IgD-negative memory B cell (primary cell): Measurements from ENCODE around the gene HSPA14. TPM values are rescaled to one million over a fixed set of nuclear protein-coding genes. Genes with fewer than 3 reads are reported as not detected.
"Not testable (repeated sequence)": the region's sequence is repeated elsewhere in the genome, so short reads cannot be mapped to it uniquely, and the experiment has no call there.

Experiments
- H3K27ac Mint-ChIP-seq, 3 donors: one replicate each; pipeline ENCODE4 v1.8.0; 2020 to 2022; ENCODE audit warnings: mild to moderate bottlenecking in 3 of 3, mixed read lengths in 3 of 3, moderate library complexity in 1 of 3
- H3K27me3 Mint-ChIP-seq: one replicate; pipeline ENCODE4 v1.8.0; 2021; ENCODE audit warnings: mixed read lengths
- H3K36me3 Mint-ChIP-seq: one replicate; pipeline ENCODE4 v1.8.0; 2020; ENCODE audit warnings: mild to moderate bottlenecking, mixed read lengths
- H3K4me1 Mint-ChIP-seq, 3 donors: one replicate each; pipeline ENCODE4 v1.8.0; 2020 to 2022; ENCODE audit warnings: mixed read lengths in 3 of 3, mild to moderate bottlenecking in 1 of 3
- H3K4me3 Mint-ChIP-seq, 4 donors: one replicate each; pipeline ENCODE4 v1.8.0; 2020 to 2022; ENCODE audit warnings: mild to moderate bottlenecking in 4 of 4, mixed read lengths in 4 of 4, moderate library complexity in 3 of 4
- H3K9me3 Mint-ChIP-seq, 3 donors: one replicate each; pipeline ENCODE4 v1.8.0; 2020 to 2021; ENCODE audit warnings: mixed read lengths in 3 of 3, mild to moderate bottlenecking in 1 of 3
- polyA plus RNA-seq: library from polyadenylated mRNA; unstranded; fragments of 300-500 nt; fragmentation: Illumina TruSeq; gene quantifications from one replicate; pipeline ENCODE4 v1.2.3, GENCODE V29; 2021

HSPA14 gene
- polyA plus RNA-seq, 1 donor from 2014 or later: 11.3 TPM

DNA sequence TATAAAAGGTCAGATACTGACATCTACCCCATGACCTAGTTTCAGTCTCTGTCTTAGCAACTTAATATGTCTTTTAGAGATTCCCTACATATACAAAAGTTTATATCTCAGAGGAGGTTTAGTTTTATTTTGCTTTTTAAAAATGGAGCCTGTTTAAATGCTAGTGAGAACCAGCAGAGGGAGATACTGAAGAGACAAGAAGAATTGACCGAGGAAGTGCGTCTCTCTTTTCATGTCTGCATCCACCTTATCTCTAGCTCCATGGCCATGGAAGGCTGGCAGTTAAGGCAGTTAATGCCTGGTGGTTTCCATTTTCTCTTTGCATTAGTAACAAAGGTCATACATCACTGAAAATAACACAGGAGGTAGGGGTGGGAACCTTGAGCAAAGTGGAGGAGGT, 51.2 kb downstream of the HSPA14 start:
- Mint-ChIP-seq H3K4me1 (peaks cover 3 to 5% (median 4%) of the 10 kb centered on the region in 3 donors), H3K4me3 (no peak overlapping the region), H3K27me3 (no peaks in the 10 kb centered on the region), H3K27ac (peak overlapping the region in 1 of 3 donors; percentile 3), H3K36me3 (no peaks in the 10 kb centered on the region), H3K9me3 (no peaks in the 10 kb centered on the region)

DNA sequence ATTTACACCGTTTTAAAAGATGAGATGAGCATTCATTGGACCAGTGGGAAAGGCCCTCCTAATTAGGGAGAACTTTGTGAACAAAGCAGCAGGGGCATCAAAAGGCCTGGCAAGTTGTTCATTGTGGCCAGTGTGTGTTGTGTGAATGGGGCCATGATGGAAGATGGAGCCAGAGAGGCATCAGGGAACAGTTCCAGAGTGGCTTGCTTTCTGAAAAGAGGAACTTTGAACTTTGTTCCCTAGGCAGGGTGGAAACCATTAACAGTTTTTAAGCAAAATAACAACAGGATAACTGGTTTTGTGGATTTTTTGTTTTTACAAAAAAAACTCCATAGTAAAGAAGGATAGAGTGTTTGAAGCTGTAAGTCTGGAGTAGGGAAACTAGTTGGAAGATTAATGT, 53.0 kb downstream of the HSPA14 start:
- Mint-ChIP-seq H3K27me3 (no peaks in the 10 kb centered on the region), H3K36me3 (no peaks in the 10 kb centered on the region), H3K4me3 (no peak overlapping the region), H3K9me3 (no peaks in the 10 kb centered on the region), H3K4me1 (peaks cover 3 to 5% (median 4%) of the 10 kb centered on the region in 3 donors), H3K27ac (no peak overlapping the region)

GRCh38 chr10:14904316-14904732, 66.2 kb downstream of the HSPA14 start:
- no peaks in the 10 kb centered on the region for H3K9me3 Mint-ChIP-seq
- peak overlapping the region in 1 of 3 donors; percentile 50 for H3K27ac Mint-ChIP-seq
- H3K27me3 Mint-ChIP-seq: no peaks in the 10 kb centered on the region
- no peak overlapping the region for H3K4me3 Mint-ChIP-seq
- peaks cover 0 to 7% (median 7%) of the 10 kb centered on the region in 3 donors for H3K4me1 Mint-ChIP-seq
- peaks cover 5% of the 10 kb centered on the region for H3K36me3 Mint-ChIP-seq

DNA sequence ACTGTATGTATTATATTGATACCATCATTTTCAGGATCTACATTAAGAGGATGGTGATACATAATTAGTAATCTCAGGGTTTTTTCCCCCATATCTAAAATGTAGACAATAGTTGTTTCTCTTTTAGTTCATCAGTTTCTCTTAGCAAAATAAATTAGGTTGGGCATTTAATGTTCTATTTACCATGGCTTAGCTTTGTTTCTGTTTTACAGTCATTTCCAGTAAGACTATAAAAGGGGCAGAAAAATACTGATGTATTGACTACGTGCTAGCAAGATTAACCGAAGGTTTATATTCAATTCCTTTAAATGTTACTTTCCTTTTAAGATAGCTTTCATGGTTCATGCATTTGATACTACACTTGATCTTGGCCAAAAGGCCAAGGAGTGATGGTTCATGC, 66.8 kb downstream of the HSPA14 start:
- H3K9me3 Mint-ChIP-seq: no peaks in the 10 kb centered on the region
- no peak overlapping the region for H3K4me3 Mint-ChIP-seq
- H3K27me3 Mint-ChIP-seq: no peaks in the 10 kb centered on the region
- H3K27ac Mint-ChIP-seq: peak overlapping the region in 1 of 3 donors; percentile 27
- peaks cover 0 to 7% (median 7%) of the 10 kb centered on the region in 3 donors for H3K4me1 Mint-ChIP-seq
- H3K36me3 Mint-ChIP-seq: peaks cover 7% of the 10 kb centered on the region

GRCh38 chr10:14905890-14906289, 67.8 kb downstream of the HSPA14 start:
- Mint-ChIP-seq H3K27me3 (no peaks in the 10 kb centered on the region), H3K4me1 (peaks cover 0 to 7% (median 7%) of the 10 kb centered on the region in 3 donors), H3K4me3 (no peak overlapping the region), H3K9me3 (no peaks in the 10 kb centered on the region), H3K36me3 (peaks cover 7% of the 10 kb centered on the region), H3K27ac (peak overlapping the region in 1 of 3 donors; percentile 6)

DNA sequence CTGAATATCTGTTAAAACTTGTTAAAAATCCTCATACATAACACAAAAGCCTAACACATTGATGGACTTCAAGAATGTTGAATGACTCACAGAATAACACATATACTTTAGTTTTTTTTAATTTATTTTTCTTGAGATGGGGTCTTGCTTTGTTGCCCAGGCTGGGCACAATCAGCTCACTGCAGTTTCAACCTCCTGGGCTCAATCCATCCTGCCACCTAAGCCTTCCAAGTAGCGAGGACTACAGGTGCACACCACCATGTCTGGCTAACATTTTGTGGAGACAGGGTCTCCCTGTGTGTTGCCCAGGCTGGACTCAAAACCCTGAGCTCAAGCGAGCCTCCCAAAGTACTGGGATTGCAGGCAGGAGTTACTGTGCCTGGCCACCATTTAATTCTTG, 68.7 kb downstream of the HSPA14 start:
- Mint-ChIP-seq H3K4me1 (peaks cover 0 to 7% (median 7%) of the 10 kb centered on the region in 3 donors), H3K27ac (no peak overlapping the region), H3K9me3 (no peaks in the 10 kb centered on the region), H3K27me3 (no peaks in the 10 kb centered on the region), H3K4me3 (no peak overlapping the region), H3K36me3 (peaks cover 7% of the 10 kb centered on the region)

DNA sequence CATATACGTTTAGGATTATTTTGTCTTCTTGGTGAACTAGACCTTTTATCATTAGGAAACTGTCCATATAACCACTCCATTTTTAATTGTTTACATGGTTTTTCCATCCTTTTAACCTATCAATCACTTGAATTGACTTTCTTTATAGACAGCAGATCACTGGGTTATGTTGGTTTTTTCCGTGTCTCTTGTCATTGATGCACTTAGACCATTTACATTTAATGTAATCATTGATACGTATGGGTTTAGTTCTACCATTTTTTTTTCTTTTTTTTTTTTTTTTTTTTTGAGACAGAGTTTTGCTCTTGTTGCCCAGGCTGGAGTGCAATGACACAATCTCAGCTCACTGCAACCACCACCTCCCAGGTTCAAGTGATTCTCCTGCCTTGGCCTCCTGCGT, 69.5 kb downstream of the HSPA14 start:
- not testable (repeated sequence) for H3K27ac Mint-ChIP-seq, H3K4me3 Mint-ChIP-seq, H3K9me3 Mint-ChIP-seq, H3K27me3 Mint-ChIP-seq, H3K4me1 Mint-ChIP-seq, H3K36me3 Mint-ChIP-seq

DNA sequence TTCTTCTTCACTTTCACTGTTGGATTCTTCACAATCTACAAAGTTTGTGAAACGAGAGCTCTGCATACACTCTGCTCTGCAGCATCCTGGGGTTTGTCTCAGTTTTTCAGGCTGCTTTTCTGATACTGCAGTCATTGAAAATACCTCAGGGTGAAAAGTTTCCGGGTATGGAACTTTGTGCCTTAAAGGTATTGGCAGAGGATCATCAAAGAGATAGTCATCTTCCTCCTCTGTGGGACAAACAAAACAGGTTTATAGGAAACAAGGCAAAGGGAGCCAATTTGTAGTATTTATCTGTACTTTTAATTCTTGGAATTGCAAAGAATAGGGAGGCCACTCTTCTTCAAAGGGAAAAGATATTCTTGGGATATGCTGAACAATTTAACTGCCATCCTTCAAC, 71.0 kb downstream of the HSPA14 start:
- Mint-ChIP-seq H3K9me3 (no peaks in the 10 kb centered on the region), H3K4me3 (peak overlapping the region in 1 of 4 donors; percentile 29), H3K27ac (no peak overlapping the region), H3K4me1 (peaks cover 0 to 13% (median 7%) of the 10 kb centered on the region in 3 donors), H3K27me3 (no peaks in the 10 kb centered on the region), H3K36me3 (peaks cover 11% of the 10 kb centered on the region)

GRCh38 chr10:14910953-14911352, 72.8 kb downstream of the HSPA14 start:
- Mint-ChIP-seq H3K36me3 (peaks cover 11% of the 10 kb centered on the region), H3K27me3 (no peaks in the 10 kb centered on the region), H3K4me3 (no peak overlapping the region), H3K9me3 (no peaks in the 10 kb centered on the region), H3K27ac (no peak overlapping the region), H3K4me1 (peaks cover 1 to 16% (median 7%) of the 10 kb centered on the region in 3 donors)

GRCh38 chr10:14911801-14912200, 73.7 kb downstream of the HSPA14 start:
- no peak overlapping the region for H3K27ac Mint-ChIP-seq
- H3K4me1 Mint-ChIP-seq: peaks cover 4 to 16% (median 7%) of the 10 kb centered on the region in 3 donors
- H3K9me3 Mint-ChIP-seq: peaks cover 0 to 4% (median 2%) of the 10 kb centered on the region in 3 donors
- no peaks in the 10 kb centered on the region for H3K27me3 Mint-ChIP-seq
- H3K4me3 Mint-ChIP-seq: no peak overlapping the region
- H3K36me3 Mint-ChIP-seq: peaks cover 18% of the 10 kb centered on the region

- H3K9me3 Mint-ChIP-seq: peaks cover 4 to 11% (median 5%) of the 10 kb centered on the region in 3 donors
- H3K4me1 Mint-ChIP-seq: peaks cover 4 to 12% (median 7%) of the 10 kb centered on the region in 3 donors
- no peaks in the 10 kb centered on the region for H3K27me3 Mint-ChIP-seq
- H3K4me3 Mint-ChIP-seq: no peak overlapping the region
- H3K27ac Mint-ChIP-seq: no peak overlapping the region
- peaks cover 44% of the 10 kb centered on the region for H3K36me3 Mint-ChIP-seq
These were observed 78.5 kb downstream of the HSPA14 start for GRCh38 chr10:14916600-14916999.

GRCh38 chr10:14917827-14918226, 79.7 kb downstream of the HSPA14 start:
- peaks cover 5 to 12% (median 7%) of the 10 kb centered on the region in 3 donors for H3K4me1 Mint-ChIP-seq
- peak overlapping the region in 1 of 4 donors; percentile 43 for H3K4me3 Mint-ChIP-seq
- no peak overlapping the region for H3K27ac Mint-ChIP-seq
- H3K36me3 Mint-ChIP-seq: peaks cover 47% of the 10 kb centered on the region
- peaks cover 4 to 11% (median 5%) of the 10 kb centered on the region in 3 donors for H3K9me3 Mint-ChIP-seq
- H3K27me3 Mint-ChIP-seq: no peaks in the 10 kb centered on the region

GRCh38 chr10:14918964-14919363, 80.9 kb downstream of the HSPA14 start:
- H3K36me3 Mint-ChIP-seq: peaks cover 43% of the 10 kb centered on the region
- no peak overlapping the region for H3K4me3 Mint-ChIP-seq
- peaks cover 5 to 8% (median 7%) of the 10 kb centered on the region in 3 donors for H3K4me1 Mint-ChIP-seq
- H3K27ac Mint-ChIP-seq: no peak overlapping the region
- H3K9me3 Mint-ChIP-seq: peaks cover 4 to 11% (median 5%) of the 10 kb centered on the region in 3 donors
- H3K27me3 Mint-ChIP-seq: no peaks in the 10 kb centered on the region

Other genes starting within 250 kb of the HSPA14 start
- 113 TPM for gene FAM107B, start 63.4 kb upstream of the HSPA14 start, polyA plus RNA-seq
- 1.1 TPM for gene CDNF, start 269 bp upstream of the HSPA14 start, polyA plus RNA-seq
- 6.0 TPM for gene MSANTD7, start within 50 bp of the HSPA14 start, polyA plus RNA-seq
- 0.43 TPM for gene SUV39H2, start 40.6 kb downstream of the HSPA14 start, polyA plus RNA-seq
- 49.7 TPM for gene DCLRE1C, start 115.8 kb downstream of the HSPA14 start, polyA plus RNA-seq
- 2.4 TPM for gene MEIG1, start 121.1 kb downstream of the HSPA14 start, polyA plus RNA-seq
- gene OLAH, start 205.6 kb downstream of the HSPA14 start, polyA plus RNA-seq: not detected